Stimulated activated CD4-positive, alpha-beta T cell treated with anti-CD3 and anti-CD28 coated beads, Interleukin-4, amount 100 ng/mL, for 48 hours (primary cell): Measurements from ENCODE around the gene KIF26B.
"Not testable (repeated sequence)": the region's sequence is repeated elsewhere in the genome, so short reads cannot be mapped to it uniquely, and the experiment has no call there.

Source experiments
- DNase-seq, 2 donors: peaks; one replicate each; pipeline ENCODE4 v3.0.0-alpha.2; 2020; ENCODE audit warnings: low read depth in 2 of 2

The KIF26B gene

DNA sequence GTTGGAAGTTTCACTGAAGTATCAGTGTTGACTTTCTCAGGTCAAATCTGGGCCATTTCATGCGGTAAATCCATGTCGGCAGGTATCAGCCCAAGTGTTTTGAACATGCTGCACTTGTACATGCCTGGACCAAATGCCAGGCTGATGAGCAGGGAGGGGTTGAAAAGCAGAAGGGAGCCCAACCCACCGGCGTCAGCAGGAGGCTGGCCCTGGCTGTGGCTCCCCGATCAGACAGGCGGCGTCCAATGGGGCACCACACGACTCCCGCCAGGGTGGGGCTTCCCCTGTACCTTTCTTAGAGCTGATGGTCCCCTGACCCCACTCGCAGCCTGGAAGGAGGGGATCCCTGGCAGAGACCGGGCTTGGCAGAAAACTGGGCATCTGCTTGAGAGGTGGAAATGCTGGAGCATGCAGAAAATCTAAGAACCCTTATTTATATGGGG is 540.0 kb downstream of the KIF26B start:
- no peak for DNase-seq

DNA sequence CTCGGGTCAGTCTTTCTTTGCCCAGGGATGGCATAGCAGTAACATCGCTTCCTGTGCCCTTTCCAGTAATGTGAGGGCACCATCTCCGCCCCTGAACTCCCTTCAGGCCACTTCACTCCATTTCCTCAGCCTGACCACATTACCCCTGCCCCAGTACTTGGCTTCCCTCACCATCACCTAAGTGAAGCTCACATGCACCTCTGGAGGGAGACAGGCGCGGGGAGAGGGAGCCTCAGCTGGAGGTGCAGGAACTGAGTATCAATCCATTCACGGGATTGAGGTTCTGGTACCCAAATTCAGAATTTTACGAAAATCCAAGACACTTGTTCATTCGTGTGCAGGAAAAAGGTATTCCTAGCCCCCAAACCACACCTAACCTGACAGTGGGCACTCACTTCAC is 540.4 kb downstream of the KIF26B start:
- DNase-seq: no peak

DNA sequence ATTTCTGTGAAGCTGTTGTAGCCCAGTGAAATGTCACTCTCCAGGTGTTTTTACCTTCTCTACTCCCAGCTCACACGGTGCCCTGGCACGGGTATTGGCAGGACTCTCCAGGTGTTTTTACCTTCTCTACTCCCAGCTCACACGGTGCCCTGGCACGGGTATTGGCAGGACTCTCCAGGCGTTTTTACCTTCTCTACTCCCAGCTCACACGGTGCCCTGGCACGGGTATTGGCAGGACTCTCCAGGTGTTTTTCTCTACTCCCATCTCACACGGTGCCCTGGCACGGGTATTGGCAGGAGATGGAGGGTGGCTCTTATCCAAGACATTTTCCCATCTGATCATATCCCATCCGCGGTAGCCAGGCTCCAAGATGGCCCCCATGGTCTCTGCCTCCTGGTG is 540.9 kb downstream of the KIF26B start:
- not testable (repeated sequence) for DNase-seq

DNA sequence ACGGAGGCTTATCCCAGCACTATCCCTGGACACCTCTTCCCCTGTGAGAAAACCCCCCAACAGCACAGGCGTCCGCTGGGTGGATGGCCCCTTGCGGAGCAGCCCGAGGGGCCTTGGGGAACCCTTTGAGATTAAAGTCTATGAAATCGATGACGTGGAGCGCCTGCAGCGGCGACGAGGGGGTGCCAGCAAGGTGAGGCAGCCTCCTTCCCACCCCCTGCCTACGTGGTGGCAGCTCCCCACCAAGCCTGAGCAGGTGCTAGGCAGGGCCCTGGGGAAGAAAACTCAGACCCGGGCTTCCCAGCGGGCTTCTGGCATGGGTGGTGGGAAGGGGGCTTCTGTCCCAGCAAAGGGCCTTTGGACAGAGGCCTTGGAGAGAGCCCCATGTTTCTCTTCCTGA is 543.3 kb downstream of the KIF26B start:
- no peak for DNase-seq

DNA sequence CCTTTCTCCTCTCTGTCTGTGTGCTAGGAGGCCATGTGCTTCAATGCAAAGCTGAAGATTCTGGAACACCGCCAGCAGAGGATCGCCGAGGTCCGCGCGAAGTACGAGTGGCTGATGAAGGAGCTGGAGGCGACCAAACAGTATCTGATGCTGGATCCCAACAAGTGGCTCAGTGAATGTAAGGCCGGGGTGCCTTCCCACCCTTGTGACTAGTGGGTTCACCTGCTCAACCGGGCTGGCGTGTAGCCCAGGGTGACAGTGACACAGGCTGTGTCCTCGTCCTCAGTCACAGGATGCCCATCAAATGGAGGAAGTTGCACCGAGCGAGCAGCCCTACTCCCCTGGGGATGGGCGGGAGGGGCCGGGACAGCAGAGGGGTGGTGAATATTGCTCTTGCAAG is 544.1 kb downstream of the KIF26B start:
- no peak for DNase-seq

DNA sequence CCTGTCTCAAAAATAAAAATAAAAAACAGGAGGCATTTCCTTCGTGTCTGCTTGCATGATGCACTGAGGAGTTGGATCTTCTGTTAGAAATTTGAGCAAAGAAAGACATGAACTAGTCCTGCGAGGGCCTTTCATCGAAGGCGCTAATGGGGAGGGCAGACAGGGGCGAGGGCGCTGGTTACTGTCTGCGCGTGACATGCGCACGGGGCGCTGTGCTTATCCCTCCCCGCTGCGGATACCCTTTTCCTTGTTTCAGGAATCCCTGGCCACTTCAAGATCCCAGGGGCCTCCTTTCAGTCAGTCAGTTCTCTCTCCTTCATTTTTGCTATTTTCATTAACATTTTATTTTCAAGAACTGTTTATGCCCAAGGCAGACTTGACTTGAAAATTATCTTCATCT is 545.8 kb downstream of the KIF26B start:
- DNase-seq: no peak

DNA sequence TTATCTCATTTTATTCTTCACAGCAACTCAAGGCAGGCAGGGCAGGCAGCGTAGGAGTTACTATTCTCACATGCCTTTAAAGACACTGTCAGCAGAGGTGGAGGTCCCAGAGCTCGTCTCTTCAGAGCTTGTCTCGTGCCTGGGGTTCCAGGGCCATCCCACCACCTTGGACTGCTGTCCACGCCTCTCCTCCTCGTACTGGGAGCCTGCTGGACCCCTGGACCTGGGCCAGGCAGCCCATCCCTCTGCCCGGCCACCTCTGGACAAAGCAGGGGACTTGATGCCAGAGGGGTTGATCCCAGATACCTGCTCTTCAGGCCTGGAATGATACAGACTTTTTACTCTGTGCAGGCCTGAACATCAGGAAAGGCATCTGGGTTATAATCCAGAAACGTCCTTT is 546.8 kb downstream of the KIF26B start:
- no peak for DNase-seq

DNA sequence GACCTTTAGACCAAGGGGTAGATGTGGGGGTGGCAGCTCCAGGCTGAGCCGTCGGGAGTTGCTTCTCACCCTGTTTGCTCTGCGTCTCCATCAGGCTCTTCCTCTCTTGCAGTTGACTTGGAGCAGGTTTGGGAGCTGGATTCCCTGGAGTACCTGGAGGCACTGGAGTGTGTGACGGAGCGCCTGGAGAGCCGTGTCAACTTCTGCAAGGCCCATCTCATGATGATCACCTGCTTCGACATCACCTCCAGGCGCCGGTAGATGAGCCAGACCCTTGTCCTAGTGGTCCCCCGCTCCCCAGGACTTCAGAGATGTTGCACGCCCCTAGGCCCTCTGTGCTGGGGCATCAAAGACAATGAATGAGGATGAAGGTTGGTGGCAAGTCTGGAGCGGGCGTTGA is 547.6 kb downstream of the KIF26B start:
- DNase-seq: no peak

DNA sequence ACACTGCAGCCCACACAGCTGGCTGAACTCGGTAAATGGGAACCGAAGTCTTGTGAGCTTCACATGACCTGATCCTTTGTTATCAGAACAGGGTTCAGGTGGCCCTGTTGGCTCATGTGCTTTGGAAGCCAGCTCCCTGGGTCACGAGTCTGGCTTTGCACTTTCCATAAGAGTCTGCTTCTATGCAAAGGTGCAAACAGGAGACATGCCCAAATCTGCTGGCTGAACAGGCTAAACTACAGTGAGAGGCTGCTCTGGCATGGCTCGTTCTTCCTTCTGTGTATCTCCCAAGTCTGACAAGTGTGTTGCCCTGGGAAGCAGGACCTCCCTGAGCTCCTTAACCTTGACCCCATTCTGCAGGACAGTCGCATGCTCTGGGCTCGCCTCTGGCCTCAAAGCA is 549.6 kb downstream of the KIF26B start:
- no peak for DNase-seq

DNA sequence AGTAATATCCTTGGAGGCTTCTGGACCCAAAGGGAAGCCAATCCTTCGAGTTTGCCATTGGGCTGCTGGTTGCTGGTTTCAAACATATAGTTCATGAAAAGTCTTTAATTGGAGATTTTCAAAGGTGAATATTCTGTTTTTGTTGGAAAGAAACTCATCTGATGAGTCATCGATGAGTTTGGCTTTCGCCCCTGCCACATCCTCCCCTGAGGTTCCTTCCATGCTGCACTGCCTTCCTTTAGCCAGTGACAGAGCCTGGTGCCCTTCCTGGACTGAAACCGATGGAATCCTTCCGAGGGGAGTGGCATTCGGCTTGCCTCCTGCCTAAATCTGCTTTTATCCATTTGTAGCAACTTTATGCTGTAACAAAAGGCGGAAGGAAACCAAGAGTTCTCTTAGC is 550.0 kb downstream of the KIF26B start:
- DNase-seq: no peak

DNA sequence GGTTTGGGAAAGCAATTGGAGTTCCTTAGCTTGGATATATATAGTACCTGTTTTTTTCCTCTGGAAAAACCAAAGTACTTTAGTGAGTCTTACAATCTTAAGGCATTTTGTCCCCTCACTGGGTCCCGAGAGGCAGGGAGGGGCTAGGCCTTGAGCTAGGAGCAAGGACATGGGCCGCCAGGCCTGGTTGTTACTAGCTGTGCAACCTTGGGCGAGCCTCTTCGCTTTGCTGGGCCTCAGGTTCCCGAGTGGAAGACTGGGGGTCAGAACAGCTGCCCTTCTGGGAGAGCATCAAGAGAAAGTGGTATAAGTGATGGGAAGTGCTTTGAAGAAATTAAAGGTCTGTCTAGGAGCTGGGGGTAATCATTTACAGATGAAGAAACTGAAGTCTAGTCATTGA is 553.2 kb downstream of the KIF26B start:
- DNase-seq: no peak

DNA sequence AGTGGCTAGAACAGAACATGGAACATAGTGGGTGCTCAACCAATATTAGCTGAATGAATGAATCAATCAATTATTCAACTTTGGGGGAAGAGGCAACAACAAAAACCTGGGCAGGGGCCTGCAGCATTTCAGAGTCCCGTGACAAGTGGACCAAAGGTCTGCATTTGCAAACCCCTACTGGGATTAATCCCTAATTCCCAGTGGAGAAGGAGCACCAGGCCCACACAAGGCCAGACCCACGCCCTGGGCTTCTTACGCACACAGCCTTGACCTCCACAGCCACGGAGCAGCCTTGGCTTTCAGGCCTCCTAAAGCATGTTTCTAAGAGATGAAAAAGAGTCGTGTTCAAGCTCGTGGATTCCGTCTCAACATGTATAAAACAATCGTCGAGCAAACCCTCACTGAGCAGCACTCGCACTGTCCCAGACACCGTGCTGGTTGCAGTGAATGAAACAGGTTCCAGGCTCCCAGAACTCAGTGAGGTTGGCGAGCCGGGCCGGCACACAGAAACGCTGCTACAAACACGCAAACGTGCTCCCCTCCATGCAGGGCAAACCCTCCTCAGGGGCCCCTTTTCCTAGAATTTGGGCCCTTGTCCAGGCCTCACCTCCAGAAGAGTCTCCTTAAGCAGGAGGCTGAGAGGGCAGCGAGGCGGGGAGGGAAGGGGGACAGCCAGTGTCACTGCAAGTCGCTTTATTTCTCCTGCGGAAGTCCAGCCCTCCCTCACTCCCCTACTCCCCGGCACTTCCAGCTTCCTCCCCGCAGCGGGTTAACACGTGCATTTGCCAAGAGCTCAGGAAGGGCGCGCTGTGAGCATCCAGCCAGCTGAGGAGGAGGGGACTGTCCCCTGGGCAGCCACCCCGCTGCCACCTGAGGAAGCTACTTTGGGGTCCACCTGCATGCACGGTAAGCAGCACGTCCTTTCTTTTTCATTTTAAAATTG is 556.4 kb downstream of the KIF26B start:
- DNase-seq: no peak

DNA sequence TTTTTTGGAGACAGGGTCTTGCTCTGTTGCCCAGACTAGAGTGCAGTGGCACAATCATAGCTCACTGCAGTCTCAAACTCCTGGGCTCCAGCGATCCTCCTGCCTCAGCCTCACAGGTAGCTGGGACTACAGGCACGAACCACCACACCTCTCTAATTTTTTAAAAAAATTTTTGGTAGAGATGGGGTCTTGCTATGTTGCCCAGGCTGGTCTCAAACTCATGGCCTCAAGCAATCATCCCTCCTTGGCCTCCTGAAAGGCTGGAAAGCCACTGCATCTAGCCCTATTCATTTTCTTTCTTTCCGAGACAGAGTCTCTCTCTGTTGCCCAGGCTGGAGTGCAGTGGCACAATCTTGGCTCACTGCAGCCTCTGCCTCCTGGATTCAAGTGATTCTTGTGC is 559.2 kb downstream of the KIF26B start:
- DNase-seq: not testable (repeated sequence)

DNA sequence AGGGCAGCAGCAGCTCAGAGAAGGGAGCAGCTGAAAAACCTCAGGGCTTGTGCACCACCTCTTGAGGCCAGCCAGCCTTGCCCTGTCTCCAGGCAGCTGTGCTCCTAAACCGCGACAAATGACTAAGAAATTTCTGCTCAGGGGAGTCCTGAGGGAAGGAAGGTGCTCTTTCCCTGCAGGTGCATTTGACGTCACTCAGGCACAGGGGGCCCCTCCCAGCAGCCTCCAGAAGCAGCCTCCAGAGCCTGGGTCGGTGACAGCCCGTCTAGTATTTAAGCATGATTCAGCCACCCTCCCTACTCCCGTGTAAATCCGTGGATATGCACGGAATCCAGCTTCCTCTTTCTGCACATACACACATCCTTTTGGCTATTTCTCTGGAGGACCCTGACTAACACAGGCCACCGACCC is 560.5 kb downstream of the KIF26B start:
- DNase-seq: no peak

DNA sequence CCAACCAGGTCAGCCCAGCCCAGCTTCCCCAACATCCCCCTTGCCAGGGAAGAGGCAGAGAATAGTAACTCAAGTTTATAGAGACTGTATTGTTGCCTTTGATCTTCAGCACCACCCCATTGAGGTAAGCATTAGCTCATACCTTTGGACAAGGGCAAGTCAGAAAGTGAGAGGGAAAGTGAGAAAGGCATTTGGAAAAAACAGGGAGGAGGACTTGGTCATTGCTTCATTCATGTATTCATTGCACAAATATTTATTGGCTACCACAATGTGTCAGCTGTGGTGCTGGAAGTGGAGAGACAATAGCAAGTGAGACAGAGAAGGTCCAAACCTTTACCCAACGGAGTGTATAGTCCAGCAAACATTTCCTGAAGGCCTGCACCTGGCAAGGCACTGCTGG is 561.2 kb downstream of the KIF26B start:
- no peak for DNase-seq

DNA sequence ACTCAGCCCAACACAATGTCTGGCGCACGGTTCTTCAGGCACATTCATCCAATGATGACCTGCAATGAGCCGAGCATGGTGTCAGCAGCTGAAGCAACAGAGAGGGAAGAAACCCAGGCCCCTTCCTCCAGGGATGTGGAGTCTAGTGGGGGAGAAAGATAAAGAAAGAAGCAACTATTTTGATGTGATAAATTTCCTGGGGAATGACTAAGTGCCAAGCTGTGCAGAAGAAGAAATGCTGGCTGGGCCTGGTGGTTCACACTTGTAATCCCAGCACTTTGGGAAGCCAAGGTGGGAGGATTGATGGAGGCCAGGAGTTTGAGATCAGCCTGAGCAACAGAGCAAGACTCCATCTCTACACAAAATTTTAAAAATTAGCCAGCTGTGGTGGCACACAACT is 561.8 kb downstream of the KIF26B start:
- DNase-seq: no peak

DNA sequence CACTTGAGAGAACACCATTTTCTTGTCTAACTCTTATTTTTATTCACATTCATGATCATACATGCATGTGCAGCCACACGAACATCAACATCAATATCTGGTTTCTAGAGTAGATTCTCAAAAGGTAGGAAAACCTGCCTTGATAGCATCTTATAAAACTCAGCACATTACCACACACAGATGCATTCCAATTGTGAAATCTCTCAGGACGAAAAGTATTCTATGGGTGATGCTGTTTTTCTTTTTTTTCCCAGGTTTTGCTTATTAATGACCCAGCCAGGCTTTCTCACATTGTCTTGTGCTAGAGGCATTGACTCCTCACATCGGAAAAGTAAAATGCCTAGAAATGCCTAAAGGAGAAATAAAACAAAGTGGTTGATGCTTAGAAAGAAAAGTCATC is 562.8 kb downstream of the KIF26B start:
- DNase-seq: no peak

DNA sequence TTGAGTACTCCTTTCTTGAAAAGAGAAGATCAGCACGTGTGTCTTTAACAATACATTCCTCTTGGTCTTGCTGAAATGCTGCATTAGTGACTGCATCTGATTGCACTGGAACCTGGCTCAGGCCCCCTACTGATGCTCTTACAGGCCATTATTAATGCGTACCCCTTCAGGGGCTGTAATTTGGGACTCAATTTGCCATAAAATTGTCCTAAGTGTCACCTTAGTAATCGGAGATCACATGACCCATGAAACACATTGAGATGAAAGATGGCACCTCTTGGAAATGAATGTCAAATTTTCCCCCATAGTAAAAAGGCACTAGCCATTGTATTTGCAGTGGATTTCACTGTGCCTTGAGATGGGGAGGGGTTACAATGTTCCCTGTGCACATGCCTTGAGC is 563.3 kb downstream of the KIF26B start:
- DNase-seq: no peak

DNA sequence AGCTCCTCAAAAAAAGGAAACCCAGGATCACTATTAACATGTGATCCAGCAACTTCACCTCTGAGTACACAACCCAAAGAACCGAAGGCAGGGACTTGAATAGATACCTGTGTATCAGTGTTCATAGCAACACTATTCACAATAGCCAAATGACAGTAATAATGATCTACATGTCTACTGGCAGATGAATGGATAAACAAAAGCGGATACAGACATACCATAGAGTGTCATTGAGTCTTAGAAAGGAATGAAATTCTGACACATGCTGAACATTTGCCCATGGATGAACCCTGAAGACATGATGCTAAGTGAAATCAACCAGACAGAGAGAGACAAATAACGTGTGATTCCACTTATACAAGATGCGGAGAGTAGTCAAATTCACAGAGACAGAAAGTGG is 564.2 kb downstream of the KIF26B start:
- no peak for DNase-seq

DNA sequence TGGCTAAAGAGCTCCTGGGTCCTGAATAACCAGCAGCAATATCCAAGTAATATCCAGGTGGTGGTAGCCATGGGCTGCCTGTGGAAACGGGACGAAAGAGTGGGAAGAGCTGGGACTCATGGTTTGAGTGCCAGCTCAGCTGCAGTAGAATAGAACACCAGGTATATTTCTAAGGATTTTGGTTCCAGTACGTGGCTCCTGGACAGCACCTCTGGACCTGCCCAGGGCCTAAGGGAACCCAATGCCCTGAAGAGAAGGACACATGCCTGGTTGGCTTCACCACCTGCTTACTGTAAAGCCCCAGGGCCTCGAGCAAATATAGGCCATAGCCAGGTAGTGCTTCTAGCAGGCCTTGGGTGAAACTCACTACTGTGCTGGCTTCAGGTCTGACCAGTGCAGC is 566.7 kb downstream of the KIF26B start:
- no peak for DNase-seq

DNA sequence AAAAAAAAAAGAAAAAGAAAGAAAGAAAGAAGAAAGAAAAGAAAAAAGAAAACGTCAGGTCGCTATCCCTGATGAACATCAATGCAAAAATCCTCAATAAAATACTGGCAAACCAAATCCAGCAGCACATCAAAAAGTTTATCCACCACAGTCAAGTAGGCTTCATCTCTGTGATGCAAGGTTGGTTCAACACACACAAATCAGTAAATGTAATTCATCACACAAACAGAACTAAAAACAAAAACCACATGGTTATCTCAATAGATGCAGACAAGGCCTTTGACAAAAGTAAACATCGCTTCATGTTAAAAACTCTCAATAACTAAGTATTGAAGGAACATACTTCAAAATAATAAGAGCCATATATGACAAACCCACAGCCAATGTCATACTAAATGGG is 573.2 kb downstream of the KIF26B start:
- DNase-seq: not testable (repeated sequence)

DNA sequence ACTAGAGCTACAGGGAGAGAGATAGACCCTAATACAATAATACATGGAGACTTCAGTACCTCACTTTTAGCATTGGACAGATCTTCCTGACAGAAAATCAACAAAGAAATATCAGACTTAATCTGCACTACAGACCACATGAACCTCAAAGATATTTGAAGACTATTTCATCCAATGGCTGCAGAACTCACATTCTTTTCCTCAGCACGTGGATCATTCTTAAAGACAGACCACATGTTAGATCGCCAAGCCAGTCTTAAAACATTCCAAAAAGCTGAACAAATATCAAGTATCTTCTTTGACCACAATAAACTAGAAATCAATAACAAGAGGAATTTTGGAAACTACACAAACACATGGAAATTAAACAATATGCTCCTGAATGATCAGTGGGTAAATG is 576.0 kb downstream of the KIF26B start:
- no peak for DNase-seq

DNA sequence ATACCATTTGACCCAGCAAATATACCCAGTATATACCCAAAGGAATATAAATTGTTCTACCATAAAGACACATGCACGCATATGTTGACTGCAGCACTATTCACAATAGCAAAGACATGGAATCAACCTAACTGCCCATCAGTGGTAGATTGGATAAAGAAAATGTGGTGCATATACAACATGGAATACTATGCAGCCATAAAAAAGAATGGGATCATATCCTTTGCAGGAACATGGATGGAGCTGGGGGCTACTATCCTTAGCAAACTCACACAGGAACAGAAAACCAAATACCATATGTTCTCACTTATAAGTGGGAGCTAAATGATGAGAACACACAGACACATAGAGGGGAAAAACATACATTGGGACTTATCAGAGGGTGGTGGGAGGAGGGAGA is 585.6 kb downstream of the KIF26B start:
- DNase-seq: not testable (repeated sequence)

DNA sequence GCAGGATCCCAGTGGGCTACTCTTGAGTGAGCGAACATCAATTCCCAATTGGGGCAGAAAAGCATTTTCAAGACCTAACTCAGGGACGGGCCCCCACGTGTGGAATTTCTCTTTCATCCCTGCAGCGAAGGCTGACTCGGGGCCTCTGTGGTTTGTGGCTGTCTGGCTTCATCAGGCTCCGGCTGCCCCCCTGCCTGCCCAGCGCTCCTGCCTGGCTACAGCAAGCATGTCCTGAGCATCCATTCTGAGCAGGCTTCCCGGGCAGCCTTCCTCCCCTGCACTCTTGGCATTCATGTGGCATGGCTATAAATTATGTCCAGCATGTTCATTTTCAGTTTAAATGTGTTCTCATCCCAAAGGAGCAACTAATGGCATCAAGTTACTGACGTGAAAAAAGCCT is 588.1 kb downstream of the KIF26B start:
- DNase-seq: no peak
